ENCODE data around the gene CLASRP.
A peak's percentile ranks its signal among the peaks of the same experiment; 100 is the strongest.

The CLASRP gene

GRCh38 chr19:45061965-45062364, 23.1 kb downstream of the CLASRP start:
- no peak for DNase-seq (ENCODE audit: low spot score)

GRCh38 chr19:45063851-45064801, 25.3 kb downstream of the CLASRP start:
- DNase-seq (ENCODE audit: low spot score): no peak

GRCh38 chr19:45066921-45067661, 28.2 kb downstream of the CLASRP start:
- no peak for DNase-seq (ENCODE audit: low spot score)

- DNase-seq (ENCODE audit: low spot score): no peak
These were observed 29.2 kb downstream of the CLASRP start for GRCh38 chr19:45068041-45068440.

- no peak for DNase-seq (ENCODE audit: low spot score)
These were observed 30.2 kb downstream of the CLASRP start for GRCh38 chr19:45069056-45069455.

GRCh38 chr19:45070214-45070613, 31.4 kb downstream of the CLASRP start:
- DNase-seq (ENCODE audit: low spot score): no peak

GRCh38 chr19:45070861-45071544, 32.2 kb downstream of the CLASRP start:
- DNase-seq (ENCODE audit: low spot score): no peak

- no peak for DNase-seq (ENCODE audit: low spot score)
These were observed 32.7 kb downstream of the CLASRP start for GRCh38 chr19:45071545-45071938.

GRCh38 chr19:45071969-45072790, 33.3 kb downstream of the CLASRP start:
- DNase-seq (ENCODE audit: low spot score): no peak

- no peak for DNase-seq (ENCODE audit: low spot score)
These were observed 36.0 kb downstream of the CLASRP start for GRCh38 chr19:45074744-45075300.

GRCh38 chr19:45075301-45076028, 36.6 kb downstream of the CLASRP start:
- DNase-seq (ENCODE audit: low spot score): peak; percentile 87

GRCh38 chr19:45076029-45076850, 37.4 kb downstream of the CLASRP start, which contains the start of gene ZNF296:
TSS of gene ZNF296 (minus strand) at chr19:45076478. CDS start at chr19:45076373, 105 bp downstream.
- DNase-seq (ENCODE audit: low spot score): peak; percentile 79

- no peak for DNase-seq (ENCODE audit: low spot score)
These were observed 38.2 kb downstream of the CLASRP start for GRCh38 chr19:45076851-45077730.

GRCh38 chr19:45078390-45079062, 39.7 kb downstream of the CLASRP start:
- no peak for DNase-seq (ENCODE audit: low spot score)

- DNase-seq (ENCODE audit: low spot score): peak; percentile 81
These were observed 40.4 kb downstream of the CLASRP start, which contains the start of gene GEMIN7 for GRCh38 chr19:45079063-45079910. TSS of gene GEMIN7 (plus strand) at chr19:45079260. CDS start at chr19:45090115, 10,855 bp downstream.

- DNase-seq (ENCODE audit: low spot score): no peak
These were observed 41.1 kb downstream of the CLASRP start for GRCh38 chr19:45079911-45080370.

GRCh38 chr19:45082170-45082569, 43.3 kb downstream of the CLASRP start:
- DNase-seq (ENCODE audit: low spot score): no peak

Data from kidney tubule cell (primary cell).